CD8-positive, alpha-beta memory T cell (primary cell): ENCODE measurements around the gene VPS35L. TPM values are rescaled to one million over a fixed set of nuclear protein-coding genes. Genes with fewer than 3 reads are reported as not detected.

ENCODE experiments used
- CTCF ChIA-PET: fragments of 350-600 bp; sonication (Branson Sonifier 250); formaldehyde crosslinking; loops from one replicate; lab custom pipeline; 2021; ENCODE audit warnings: antibody characterized with exemption; lab: Charles Lee
- POLR2A ChIA-PET: fragments of 350-600 bp; sonication (Branson Sonifier 250); formaldehyde crosslinking; loops from one replicate; lab custom pipeline; 2021; ENCODE audit warnings: antibody characterized with exemption; lab: Charles Lee
- DNase-seq, 5 donors: peaks; one replicate each; pipeline versions ENCODE4 v3.0.0 to v3.0.0-alpha.2; 2020 to 2022; ENCODE audit warnings: mixed read lengths in 1 of 5
- H3K27ac ChIP-seq: one replicate; pipeline ENCODE4 v1.7.0; 2013; ENCODE audit warnings: low read depth, mild to moderate bottlenecking, low read length, moderate library complexity
- H3K27me3 ChIP-seq: 2 replicates; pipeline ENCODE4 v1.7.0; 2013; ENCODE audit warnings: low read length, mild to moderate bottlenecking; ENCODE audit not compliant: insufficient read depth, poor library complexity, severe bottlenecking
- H3K36me3 ChIP-seq: 2 replicates; pipeline ENCODE4 v1.7.0; 2013; ENCODE audit warnings: mild to moderate bottlenecking, low read length, moderate library complexity; ENCODE audit not compliant: insufficient read depth
- H3K4me1 ChIP-seq: 2 replicates; pipeline ENCODE4 v1.7.0; 2013; ENCODE audit warnings: mild to moderate bottlenecking, low read length, moderate library complexity; ENCODE audit not compliant: insufficient read depth
- H3K4me3 ChIP-seq: 2 replicates; pipeline ENCODE4 v1.7.0; 2013; ENCODE audit warnings: mild to moderate bottlenecking, low read length
- H3K9me3 ChIP-seq: 2 replicates; pipeline ENCODE4 v1.7.0; 2013; ENCODE audit warnings: mild to moderate bottlenecking, low read length
- H3K27ac Mint-ChIP-seq, 8 donors: one replicate each; pipeline ENCODE4 v1.8.0; 2020 to 2021; ENCODE audit warnings: mixed read lengths in 8 of 8, mild to moderate bottlenecking in 6 of 8, inconsistent platforms in 3 of 8, moderate library complexity in 3 of 8
- H3K27me3 Mint-ChIP-seq, 2 donors: one replicate each; pipeline ENCODE4 v1.8.0; 2020 to 2021; ENCODE audit warnings: mixed read lengths in 2 of 2, mild to moderate bottlenecking in 1 of 2, moderate library complexity in 1 of 2
- H3K36me3 Mint-ChIP-seq, 3 donors: one replicate each; pipeline ENCODE4 v1.8.0; 2020 to 2021; ENCODE audit warnings: mixed read lengths in 3 of 3, inconsistent platforms in 1 of 3, mild to moderate bottlenecking in 1 of 3
- H3K4me1 Mint-ChIP-seq, 3 donors: one replicate each; pipeline ENCODE4 v1.8.0; 2020 to 2021; ENCODE audit warnings: mixed read lengths in 3 of 3, inconsistent platforms in 1 of 3, mild to moderate bottlenecking in 1 of 3
- H3K4me3 Mint-ChIP-seq, 7 donors: one replicate each; pipeline ENCODE4 v1.8.0; 2020 to 2021; ENCODE audit warnings: mixed read lengths in 7 of 7, mild to moderate bottlenecking in 6 of 7, moderate library complexity in 4 of 7, inconsistent platforms in 2 of 7
- H3K9me3 Mint-ChIP-seq, 5 donors: one replicate each; pipeline ENCODE4 v1.8.0; 2020 to 2022; ENCODE audit warnings: mixed read lengths in 5 of 5, mild to moderate bottlenecking in 3 of 5, moderate library complexity in 2 of 5, inconsistent platforms in 1 of 5
- polyA plus RNA-seq: library from polyadenylated mRNA; unstranded; fragments of 300-500 nt; fragmentation: Illumina TruSeq; gene quantifications from one replicate; pipeline ENCODE4 v1.2.3, GENCODE V29; 2021
- total RNA-seq, 2 experiments: library from RNA; stranded (reverse); gene quantifications; one replicate each; pipeline ENCODE4 v1.2.3, GENCODE V29; 2021

The VPS35L gene
- total and polyA plus RNA-seq, 3 experiments from 2014 or later = 37.4 to 52.3 (median 40.2) TPM

DNA sequence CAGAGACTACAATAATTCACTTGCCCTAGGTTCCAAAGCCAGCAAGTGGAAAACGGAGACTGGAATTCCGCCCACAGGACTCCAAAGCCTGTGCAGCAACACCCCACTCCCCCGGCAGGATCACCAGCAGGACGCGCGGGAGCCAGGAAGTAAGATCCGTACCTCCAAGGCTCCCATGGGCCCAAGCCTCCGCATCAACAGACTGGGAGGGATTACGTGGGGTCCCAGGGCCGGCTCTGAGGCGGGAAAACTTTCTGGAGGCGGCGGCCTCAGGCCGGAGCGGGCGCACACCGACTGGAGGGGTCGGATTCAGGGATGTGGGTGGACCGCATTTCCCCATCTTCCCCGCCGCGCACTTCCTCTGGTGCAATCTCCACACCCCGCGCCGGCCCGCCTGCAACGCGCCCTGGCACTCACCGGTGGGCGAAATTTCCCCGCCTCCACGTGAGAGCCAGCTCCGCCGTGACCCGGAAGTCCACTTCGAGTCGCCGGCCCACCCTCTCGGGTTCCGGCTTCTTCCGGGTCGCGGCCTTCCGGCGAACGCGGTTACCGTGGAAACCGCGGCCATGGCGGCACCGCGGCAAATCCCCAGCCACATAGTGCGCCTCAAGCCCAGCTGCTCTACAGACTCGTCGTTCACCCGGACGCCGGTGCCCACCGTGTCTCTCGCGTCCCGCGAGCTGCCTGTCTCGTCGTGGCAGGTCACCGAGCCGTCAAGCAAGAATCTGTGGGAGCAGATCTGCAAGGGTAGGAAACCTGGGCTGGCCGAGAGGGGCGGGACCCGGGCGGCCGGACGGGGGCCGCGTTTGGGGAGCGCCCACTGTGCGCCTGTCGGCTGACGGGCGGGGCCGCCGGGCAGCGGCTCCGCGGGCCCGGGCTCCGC, 162.5 kb downstream of the VPS35L start, which contains the start of the genes IQCK and KNOP1:
TSS of gene IQCK (plus strand) at position 531 of the 883 bp plus-strand sequence. CDS start at position 567, 36 bp downstream.
TSS of gene KNOP1 (minus strand) at position 487 of the 883 bp plus-strand sequence. CDS start 3,192 bp downstream, outside the sequence.
- H3K27ac Mint-ChIP-seq = peak within 1 kb of the TSS; percentile 74 to 91 (median 86)
- peaks cover 9 to 28% (median 11%) of the 10 kb centered on the region in 3 donors for H3K36me3 Mint-ChIP-seq
- H3K4me3 Mint-ChIP-seq = peak within 1 kb of the TSS; percentile 90 to 100 (median 91)
- no peaks in the 10 kb centered on the region for H3K27me3 Mint-ChIP-seq
- peaks cover 26 to 48% (median 40%) of the 10 kb centered on the region in 3 donors for H3K4me1 Mint-ChIP-seq
- peaks cover 6% of the 10 kb centered on the region for H3K36me3 ChIP-seq
- no peaks in the 10 kb centered on the region for H3K9me3 Mint-ChIP-seq
- peaks cover 21% of the 10 kb centered on the region for H3K4me1 ChIP-seq
- peak within 1 kb of the TSS; percentile 93 for H3K4me3 ChIP-seq
- ChIA-PET CTCF (interaction anchor here (1.0 to 1.4 kb wide), 4 partner anchors 10 to 134 kb away, joined by 3 to 4 read pairs (median 3); no protein-coding TSS in a partner anchor), POLR2A (interaction anchor here (1.2 to 1.5 kb wide), 2 partner anchors 22 to 163 kb away, joined by 5 read pairs; partner anchors contain the start of gene VPS35L)
- no peaks in the 10 kb centered on the region for H3K27me3 ChIP-seq
- peak within 1 kb of the TSS; percentile 49 for H3K27ac ChIP-seq
- peak; percentile 84 to 92 (median 88) for DNase-seq
- no peaks in the 10 kb centered on the region for H3K9me3 ChIP-seq

DNA sequence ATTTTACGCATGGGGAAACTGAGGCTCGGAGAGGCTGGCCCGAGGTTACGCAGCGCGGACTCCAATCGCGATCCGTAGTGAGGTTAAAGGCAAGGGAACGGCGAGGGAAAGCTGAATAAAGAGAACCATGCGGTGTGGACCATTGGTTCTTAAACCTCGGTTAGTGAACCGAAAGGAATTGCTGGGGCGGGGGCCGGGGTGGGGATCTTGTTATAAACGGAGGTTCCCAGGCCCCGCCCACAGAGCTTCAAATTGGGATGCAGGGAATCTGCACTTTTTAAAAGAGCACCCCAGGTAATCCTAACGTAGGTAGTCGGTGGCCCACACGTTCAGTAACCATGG, 163.1 kb downstream of the VPS35L start:
- no peaks in the 10 kb centered on the region for H3K9me3 Mint-ChIP-seq
- Histone ChIP-seq H3K4me3 (peak overlapping the region; percentile 93), H3K36me3 (peaks cover 3% of the 10 kb centered on the region), H3K27ac (peak overlapping the region; percentile 49), H3K4me1 (peaks cover 21% of the 10 kb centered on the region), H3K9me3 (no peaks in the 10 kb centered on the region), H3K27me3 (no peaks in the 10 kb centered on the region)
- ChIA-PET CTCF (interaction anchor here (1.0 to 1.5 kb wide), 5 partner anchors 9 to 135 kb away, joined by 3 to 4 read pairs (median 3); no protein-coding TSS in a partner anchor), POLR2A (interaction anchor here (1.2 to 1.5 kb wide), 2 partner anchors 22 to 163 kb away, joined by 5 read pairs; partner anchors contain the start of gene VPS35L)
- H3K27ac Mint-ChIP-seq = peak overlapping the region in 3 of 8 donors; percentile 12 to 85 (median 35)
- H3K4me1 Mint-ChIP-seq = peaks cover 26 to 45% (median 40%) of the 10 kb centered on the region in 3 donors
- peaks cover 9 to 23% (median 11%) of the 10 kb centered on the region in 3 donors for H3K36me3 Mint-ChIP-seq
- DNase-seq = no peak
- H3K27me3 Mint-ChIP-seq = no peaks in the 10 kb centered on the region
- H3K4me3 Mint-ChIP-seq = peak overlapping the region; percentile 90 to 100 (median 91)

DNA sequence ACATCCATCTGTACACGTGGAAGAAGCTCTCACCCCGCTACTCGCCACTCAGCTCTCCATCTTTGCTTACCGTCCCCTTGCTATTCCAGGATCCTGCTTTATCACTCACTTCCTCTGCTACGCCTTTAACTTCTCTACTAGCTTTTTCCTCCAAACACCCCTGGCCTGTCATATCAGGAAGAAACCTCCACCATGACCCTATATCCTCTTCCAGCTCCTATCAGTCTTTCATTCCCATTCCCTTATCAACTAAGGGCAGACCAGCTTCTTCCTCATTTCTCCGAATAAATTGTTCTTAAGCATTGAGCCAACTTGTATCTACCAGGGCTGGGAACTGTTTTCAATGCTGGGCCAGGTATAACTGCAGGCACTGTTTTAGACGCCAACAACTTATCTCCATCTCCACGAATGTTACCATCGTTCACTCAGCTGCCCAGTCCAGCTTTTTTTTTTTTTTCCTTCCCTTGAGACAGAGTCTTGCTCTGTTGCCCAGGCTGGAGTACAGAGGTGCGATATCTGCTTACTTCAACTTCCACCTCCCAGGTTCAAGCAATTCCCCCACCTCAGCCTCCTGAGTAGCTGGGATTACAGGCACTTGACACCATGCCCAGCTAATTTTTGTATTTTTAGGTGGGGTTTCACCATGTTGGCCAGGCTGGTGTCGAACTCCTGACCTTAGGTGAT, 166.9 kb downstream of the VPS35L start:
- no peaks in the 10 kb centered on the region for H3K27me3 Mint-ChIP-seq
- Histone ChIP-seq H3K36me3 (no peaks in the 10 kb centered on the region), H3K27me3 (no peaks in the 10 kb centered on the region), H3K4me1 (peaks cover 6% of the 10 kb centered on the region), H3K27ac (no peak overlapping the region), H3K4me3 (no peak overlapping the region), H3K9me3 (no peaks in the 10 kb centered on the region)
- ChIA-PET POLR2A (no interaction called here), CTCF (interaction anchor here (1.0 kb wide), 1 partner anchor 167 kb away, joined by 4 read pairs; the partner anchor contains the start of gene VPS35L)
- peaks cover 0 to 7% (median 0%) of the 10 kb centered on the region in 3 donors for H3K36me3 Mint-ChIP-seq
- H3K4me3 Mint-ChIP-seq = peak overlapping the region in 1 of 7 donors; percentile 57
- H3K4me1 Mint-ChIP-seq = peaks cover 8 to 15% (median 12%) of the 10 kb centered on the region in 3 donors
- peak overlapping the region in 2 of 8 donors; percentile 21 to 26 for H3K27ac Mint-ChIP-seq
- no peaks in the 10 kb centered on the region for H3K9me3 Mint-ChIP-seq
- DNase-seq = no peak

- H3K27me3 ChIP-seq = no peaks in the 10 kb centered on the region
- H3K4me3 ChIP-seq = no peak overlapping the region
- no peaks in the 10 kb centered on the region for H3K9me3 ChIP-seq
- H3K36me3 Mint-ChIP-seq = peaks cover 0 to 3% (median 0%) of the 10 kb centered on the region in 3 donors
- no peak overlapping the region for H3K4me3 Mint-ChIP-seq
- no peaks in the 10 kb centered on the region for H3K9me3 Mint-ChIP-seq
- ChIA-PET CTCF (interaction anchor here (1.0 kb wide), 1 partner anchor 168 kb away, joined by 4 read pairs; the partner anchor contains the start of gene VPS35L), POLR2A (no interaction called here)
- H3K27ac Mint-ChIP-seq = peak overlapping the region in 2 of 8 donors; percentile 21 to 63
- no peaks in the 10 kb centered on the region for H3K36me3 ChIP-seq
- peaks cover 8 to 15% (median 15%) of the 10 kb centered on the region in 3 donors for H3K4me1 Mint-ChIP-seq
- peaks cover 6% of the 10 kb centered on the region for H3K4me1 ChIP-seq
- no peak for DNase-seq
- H3K27ac ChIP-seq = no peak overlapping the region
- H3K27me3 Mint-ChIP-seq = no peaks in the 10 kb centered on the region
These were observed 167.5 kb downstream of the VPS35L start for GRCh38 chr16:19722981-19723380.

DNA sequence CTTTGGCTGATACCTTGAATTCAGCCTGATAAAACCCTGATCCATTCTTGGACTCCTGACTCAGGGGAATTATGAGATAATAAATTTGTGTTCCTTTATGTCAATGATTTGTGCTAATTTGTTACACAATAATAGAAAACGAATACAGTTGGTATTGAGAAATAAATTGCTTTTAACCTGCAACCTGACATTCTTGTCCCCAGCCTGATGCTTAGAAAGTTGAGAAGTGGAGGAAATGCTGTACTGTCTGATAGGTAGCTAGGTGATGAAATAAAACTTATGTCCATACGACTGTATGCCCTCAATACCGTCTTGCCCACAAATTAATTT, 173.1 kb downstream of the VPS35L start:
- H3K9me3 ChIP-seq = no peaks in the 10 kb centered on the region
- no peaks in the 10 kb centered on the region for H3K9me3 Mint-ChIP-seq
- H3K4me3 Mint-ChIP-seq = no peak overlapping the region
- ChIA-PET POLR2A (no interaction called here), CTCF (interaction anchor here (0.9 to 1.3 kb wide), 2 partner anchors 10 to 179 kb away, joined by 3 read pairs; partner anchors contain the start of genes IQCK and KNOP1)
- no peak overlapping the region for H3K27ac Mint-ChIP-seq
- peaks cover 0 to 1% of the 10 kb centered on the region in 2 donors for H3K27me3 Mint-ChIP-seq
- no peaks in the 10 kb centered on the region for H3K4me1 ChIP-seq
- no peak for DNase-seq
- no peak overlapping the region for H3K4me3 ChIP-seq
- no peaks in the 10 kb centered on the region for H3K36me3 Mint-ChIP-seq
- no peaks in the 10 kb centered on the region for H3K27me3 ChIP-seq
- H3K4me1 Mint-ChIP-seq = peaks cover 6 to 13% (median 12%) of the 10 kb centered on the region in 3 donors
- no peaks in the 10 kb centered on the region for H3K36me3 ChIP-seq
- H3K27ac ChIP-seq = no peak overlapping the region

- Histone ChIP-seq H3K36me3 (no peaks in the 10 kb centered on the region), H3K27me3 (no peaks in the 10 kb centered on the region), H3K4me3 (no peak overlapping the region), H3K27ac (no peak overlapping the region), H3K4me1 (no peaks in the 10 kb centered on the region), H3K9me3 (no peaks in the 10 kb centered on the region)
- Mint-ChIP-seq H3K27ac (no peak overlapping the region), H3K36me3 (peaks cover 0 to 6% (median 2%) of the 10 kb centered on the region in 3 donors), H3K9me3 (no peaks in the 10 kb centered on the region), H3K27me3 (peaks cover 0 to 1% of the 10 kb centered on the region in 2 donors), H3K4me3 (no peak overlapping the region), H3K4me1 (peaks cover 1 to 3% (median 3%) of the 10 kb centered on the region in 3 donors)
- CTCF ChIA-PET = no interaction called here
- DNase-seq = no peak
- POLR2A ChIA-PET = no interaction called here
These were observed 178.0 kb downstream of the VPS35L start for GRCh38 chr16:19733551-19733950.

DNA sequence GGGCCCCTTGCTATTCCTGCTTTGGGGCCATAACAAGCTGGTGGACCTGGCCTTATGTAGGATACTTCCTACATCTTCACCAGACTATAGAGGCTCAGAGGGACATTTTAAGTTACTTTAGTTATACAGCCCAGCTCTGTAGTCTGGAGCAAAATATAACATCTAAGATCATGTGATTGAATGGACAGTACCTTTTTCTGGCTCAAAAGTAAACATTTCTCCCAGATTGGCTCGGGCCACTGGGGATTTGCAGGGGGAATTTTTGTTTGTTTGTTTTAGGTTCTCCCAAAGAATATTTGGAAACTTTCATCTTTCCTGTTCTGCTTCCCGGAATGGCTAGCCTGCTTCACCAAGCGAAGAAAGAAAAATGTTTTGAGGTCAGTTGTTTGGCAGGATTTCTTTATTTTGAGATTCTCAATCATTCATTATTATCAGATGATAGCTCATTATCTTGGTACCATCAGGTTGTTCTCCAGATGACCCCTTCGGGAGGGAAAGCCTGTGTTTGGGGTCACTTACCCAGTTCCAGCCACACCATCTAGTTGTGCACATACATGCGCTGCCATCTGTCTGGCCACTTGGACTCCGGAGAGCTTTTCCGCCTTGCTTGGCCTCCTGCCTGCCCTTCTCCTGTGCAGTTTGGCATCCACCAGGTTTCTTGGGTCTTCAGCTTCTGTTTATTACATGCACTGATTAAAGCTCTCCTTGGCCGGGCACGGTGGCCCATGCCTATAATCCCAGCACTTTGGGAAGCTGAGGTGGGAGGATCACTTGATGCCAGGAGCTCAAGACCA, 179.8 kb downstream of the VPS35L start:
- Mint-ChIP-seq H3K9me3 (no peaks in the 10 kb centered on the region), H3K27me3 (peaks cover 0 to 1% of the 10 kb centered on the region in 2 donors), H3K4me3 (no peak overlapping the region), H3K27ac (no peak overlapping the region), H3K4me1 (no peaks in the 10 kb centered on the region), H3K36me3 (peaks cover 0 to 6% (median 3%) of the 10 kb centered on the region in 3 donors)
- Histone ChIP-seq H3K4me3 (no peak overlapping the region), H3K27ac (no peak overlapping the region), H3K36me3 (no peaks in the 10 kb centered on the region), H3K4me1 (no peaks in the 10 kb centered on the region), H3K9me3 (no peaks in the 10 kb centered on the region), H3K27me3 (no peaks in the 10 kb centered on the region)
- ChIA-PET POLR2A (no interaction called here), CTCF (no interaction called here)
- no peak for DNase-seq
